GM18511 (cell line): ENCODE results near the gene VANGL1.

Experiments used
- ATAC-seq: cut with Tn5 transposase; IDR thresholded peaks from one replicate; pipeline ENCODE4 v1.9.1; 2021; ENCODE audit warnings: mild to moderate bottlenecking, moderate library complexity; ENCODE audit not compliant: unreplicated experiment

The VANGL1 gene

GRCh38 chr1:115666702-115667101, 24.9 kb downstream of the VANGL1 start:
- ATAC-seq: no peak

- ATAC-seq: no peak
Measured at GRCh38 chr1:115668579-115668978, 26.8 kb downstream of the VANGL1 start.

GRCh38 chr1:115669002-115669673, 27.4 kb downstream of the VANGL1 start:
- ATAC-seq: no peak

GRCh38 chr1:115669886-115670285, 28.1 kb downstream of the VANGL1 start:
- ATAC-seq: no peak

GRCh38 chr1:115670476-115671175, 28.9 kb downstream of the VANGL1 start:
- no peak for ATAC-seq

GRCh38 chr1:115671176-115671934, 29.6 kb downstream of the VANGL1 start:
- no peak for ATAC-seq

- no peak for ATAC-seq
Measured at GRCh38 chr1:115672224-115673009, 30.6 kb downstream of the VANGL1 start.

GRCh38 chr1:115676498-115677181, 34.9 kb downstream of the VANGL1 start:
- peak; percentile 44 for ATAC-seq

GRCh38 chr1:115677182-115677555, 35.4 kb downstream of the VANGL1 start:
- ATAC-seq: peak; percentile 66

- ATAC-seq: peak; percentile 23
Measured at GRCh38 chr1:115677565-115677964, 35.8 kb downstream of the VANGL1 start.

GRCh38 chr1:115678141-115678540, 36.4 kb downstream of the VANGL1 start:
- no peak for ATAC-seq

GRCh38 chr1:115679141-115679611, 37.4 kb downstream of the VANGL1 start:
- no peak for ATAC-seq

- no peak for ATAC-seq
Measured at GRCh38 chr1:115680730-115681111, 39.0 kb downstream of the VANGL1 start.

GRCh38 chr1:115682792-115683191, 41.0 kb downstream of the VANGL1 start:
- ATAC-seq: no peak

GRCh38 chr1:115685029-115685705, 43.4 kb downstream of the VANGL1 start:
- ATAC-seq: no peak

- ATAC-seq: no peak
Measured at GRCh38 chr1:115687744-115688143, 46.0 kb downstream of the VANGL1 start.

- no peak for ATAC-seq
Measured at GRCh38 chr1:115690972-115691371, 49.2 kb downstream of the VANGL1 start.

- no peak for ATAC-seq
Measured at GRCh38 chr1:115692224-115692623, 50.5 kb downstream of the VANGL1 start.

GRCh38 chr1:115694805-115695204, 53.0 kb downstream of the VANGL1 start:
- no peak for ATAC-seq

GRCh38 chr1:115697619-115698018, 55.8 kb downstream of the VANGL1 start:
- ATAC-seq: no peak
